K562 (cell line): Measurements from ENCODE around the gene MPG. TPM values are rescaled to one million over a fixed set of nuclear protein-coding genes. Genes with fewer than 3 reads are reported as not detected.

Source experiments
- ATAC-seq: fragments of 200-7000 bp; cut with Tn5 transposase; 3 replicates; pipeline ENCODE4 v1.9.1; 2020; ENCODE audit warnings: moderate library complexity
- BruUV-seq: library from RNA; stranded (reverse); fragments of 400-500 nt; replicated peaks from 2 replicates; lab custom pipeline; 2021; lab: Mats Ljungman, UMichigan
- CTCF ChIA-PET: fragments of 300-600 bp; formaldehyde crosslinking; extraction: SDS; loops from one replicate; lab custom pipeline; 2021; ENCODE audit warnings: low intra/inter-chr PET ratio; lab: Yijun Ruan, JAX
- POLR2A ChIA-PET: fragments of 300-600, 350-650 bp; sonication (Branson Sonifier 250); formaldehyde crosslinking; extraction: SDS; loops from one replicate; lab custom pipeline; 2021; ENCODE audit warnings: antibody characterized with exemption, inconsistent platforms; lab: Yijun Ruan, JAX
- DNase-seq, 4 experiments: peaks; one replicate each; pipeline versions ENCODE4 v3.0.0 to v3.0.0-alpha.2; 2011 to 2018; ENCODE audit warnings: low spot score in 3 of 4, mixed read lengths in 3 of 4; ENCODE audit errors: extremely low read depth in 1 of 4
- FAIRE-seq: peaks from 2 replicates; lab custom pipeline; 2011; peaks lifted over from hg19 to GRCh38; lab: Jason Lieb, UNC
- H2AFZ ChIP-seq: 2 replicates; pipeline ENCODE4 v1.6.0; 2011; ENCODE audit warnings: low read depth, low read length, control low read depth, inconsistent platforms
- H3K27ac ChIP-seq: fragments of 200-600 bp; 3 replicates; pipeline ENCODE4 v1.8.0; 2011; ENCODE audit warnings: low read depth, mild to moderate bottlenecking, control low read depth, inconsistent platforms, low read length, moderate library complexity, mixed read lengths; ENCODE audit errors: extremely low read depth
- H3K27me3 ChIP-seq, 2 experiments: fragments of 300-600 bp in 1 of 2; 2 replicates in 1 of 2; 3 replicates in 1 of 2; pipeline versions ENCODE4 v1.6.0 to v1.8.0; 2011; ENCODE audit warnings: inconsistent platforms in 2 of 2, low read length in 2 of 2, mild to moderate bottlenecking in 1 of 2, mixed read lengths in 1 of 2, moderate library complexity in 1 of 2; ENCODE audit not compliant: control insufficient read depth in 2 of 2, insufficient read depth in 2 of 2
- H3K36me3 ChIP-seq: fragments of 300-600 bp; 3 replicates; pipeline ENCODE4 v1.8.0; 2011; ENCODE audit warnings: mild to moderate bottlenecking, low read length, inconsistent platforms; ENCODE audit not compliant: control insufficient read depth, insufficient read depth
- H3K4me1 ChIP-seq, 2 experiments: fragments of 200-600 bp in 1 of 2; replicated peaks in 1 of 2; 2 replicates in 1 of 2; 3 replicates in 1 of 2; pipeline versions ENCODE4 v1.5.1 to v1.8.0; 2011; ENCODE audit warnings: inconsistent platforms in 2 of 2, low read length in 2 of 2, mild to moderate bottlenecking in 1 of 2, mixed read lengths in 1 of 2, moderate library complexity in 1 of 2; ENCODE audit not compliant: control insufficient read depth in 2 of 2, insufficient read depth in 2 of 2
- H3K4me2 ChIP-seq: 2 replicates; pipeline ENCODE4 v1.6.1; 2011; ENCODE audit warnings: low read length, control low read depth, inconsistent platforms, mixed read lengths; ENCODE audit not compliant: insufficient read depth
- H3K4me3 ChIP-seq: fragments of 200-600 bp; sonication (generic), shearing (Covaris generic); 2 replicates; pipeline ENCODE4 v1.5.1; 2016; ENCODE audit warnings: control low read depth, inconsistent platforms
- H3K79me2 ChIP-seq: fragments of 200-600 bp; 3 replicates; pipeline ENCODE4 v1.8.0; 2011; ENCODE audit warnings: low read length, inconsistent platforms; ENCODE audit not compliant: control insufficient read depth, insufficient read depth
- H3K9ac ChIP-seq, 2 experiments: 2 replicates each; pipeline versions ENCODE4 v1.6.0 to v1.6.1; 2011; ENCODE audit warnings: low read depth in 2 of 2, low read length in 2 of 2, control low read depth in 1 of 2, inconsistent platforms in 1 of 2, mild to moderate bottlenecking in 1 of 2, mixed read lengths in 1 of 2; ENCODE audit not compliant: insufficient read depth in 1 of 2
- H3K9me1 ChIP-seq: one replicate; pipeline ENCODE4 v1.6.0; 2011; ENCODE audit warnings: inconsistent platforms, mild to moderate bottlenecking, low read length, moderate library complexity; ENCODE audit not compliant: control insufficient read depth, insufficient read depth
- H3K9me3 ChIP-seq: replicated peaks from 2 replicates; pipeline ENCODE4 v1.5.1; 2011; ENCODE audit warnings: low read depth, low read length, inconsistent platforms; ENCODE audit not compliant: control insufficient read depth, insufficient read depth
- H4K20me1 ChIP-seq: replicated peaks from 2 replicates; pipeline ENCODE4 v1.6.1; 2011; ENCODE audit warnings: low read length, inconsistent platforms, mixed read lengths; ENCODE audit not compliant: control insufficient read depth, insufficient read depth
- ETV6 ChIP-seq, 3 experiments: fragments of 150-350 bp in 1 of 3; sonication (generic) in 1 of 3; formaldehyde crosslinking in 1 of 3; IDR thresholded peaks; 2 replicates each; pipeline versions ENCODE4 v1.6.1 to v1.8.0; 2014 to 2022; ENCODE audit warnings: borderline replicate concordance in 2 of 3, low read depth in 2 of 3, antibody characterized with exemption in 1 of 3, low read length in 1 of 3, mild to moderate bottlenecking in 1 of 3, missing genetic modification reagents in 1 of 3
- FOXM1 ChIP-seq, 2 experiments: fragments of 450-650 bp in 1 of 2; sonication (generic) in 1 of 2; formaldehyde crosslinking in 1 of 2; IDR thresholded peaks; 2 replicates each; pipeline versions ENCODE4 v1.6.1 to v1.9.0; 2017 to 2022; ENCODE audit warnings: low read depth in 2 of 2, mild to moderate bottlenecking in 2 of 2, missing genetic modification reagents in 1 of 2, moderate library complexity in 1 of 2
- ZNF436 ChIP-seq: fragments of 250-450, 450-650 bp; sonication (Bioruptor Pico); formaldehyde crosslinking; IDR thresholded peaks from 2 replicates; pipeline ENCODE4 v1.7.0; 2020; ENCODE audit warnings: mild to moderate bottlenecking
- WGBS: fragments of 100-300 bp; shearing (Covaris generic); methylation state at CpG from one replicate; pipeline ENCODE4 v1.1.6; 2016; ENCODE audit warnings: low coverage, mixed read lengths; ENCODE audit not compliant: insufficient coverage; ENCODE audit errors: missing lambda C conversion rate; 5-methylcytosine and 5-hydroxymethylcytosine counted together
- in situ Hi-C: fragments of 300-500 bp; cut with MboI; formaldehyde crosslinking; loops from 4 replicates; pipeline ENCODE4 v1.15.0; 2018; ENCODE audit warnings: inconsistent platforms, mixed read lengths
- intact Hi-C: fragments of 100-400 bp; cut with micrococcal nuclease; formaldehyde crosslinking; loops from 2 replicates; pipeline ENCODE4 v1.14.2; 2022
- polyA plus RNA-seq, 8 experiments: library from polyadenylated mRNA; depleted of rRNA in 4 of 8; stranded (reverse) in 5 of 8; unstranded in 3 of 8; fragments of >200 nt; fragmentation: Nextera tagmentation in 2 of 8; fragmentation: Illumina TruSeq in 1 of 8; extraction: Ambion mirVana in 2 of 8; extraction: Trizol in 1 of 8; gene quantifications; 2 replicates each; pipeline versions ENCODE4 v1.2.1 to v1.2.3, GENCODE V29; 2011 to 2014; ENCODE audit warnings: inconsistent platforms in 1 of 8, missing spikeins in 1 of 8
- total RNA-seq, 7 experiments: library from RNA; depleted of rRNA in 6 of 7; stranded (reverse); fragments of >200 nt in 6 of 7; fragmentation: Illumina TruSeq in 2 of 7; extraction: Trizol in 2 of 7; gene quantifications; 2 replicates each; pipeline versions ENCODE4 v1.2.1 to v1.2.3, GENCODE V29; 2011 to 2021; ENCODE audit warnings: low replicate concordance in 1 of 7
- TF ChIP-seq, protein P1 (sequence below): fragments of 450-650 bp; IDR thresholded peaks from 2 replicates; pipeline ENCODE4 v1.6.1; 2016; ENCODE audit warnings: borderline replicate concordance

MPG gene
- total and polyA plus RNA-seq, 9 of the 15 experiments (the other 6 are each of a cell fraction or from before 2014, with no cell fraction given) = 0.42 to 226 (median 36.2) TPM

- intact Hi-C loops = no loop called here
- no TSS peak for BruUV-seq
- H3K9ac ChIP-seq = peak overlapping the region in 1 of 2 experiments; percentile 75; a peak in 2 of 4 replicates
- H4K20me1 ChIP-seq = no peaks in the 10 kb centered on the region; the same call in none of the 2 replicates
- ATAC-seq = no peak
- H3K9me3 ChIP-seq = no peaks in the 10 kb centered on the region
- DNase-seq = no peak
- no peak overlapping the region for H2AFZ ChIP-seq
- H3K79me2 ChIP-seq = peaks cover 45% of the 10 kb centered on the region
- H3K27me3 ChIP-seq = no peaks in the 10 kb centered on the region
- H3K4me1 ChIP-seq = peaks cover 7 to 22% of the 10 kb centered on the region in 2 experiments; a peak in 3 of 5 replicates
- TF ChIP-seq ZNF436 (CRISPR knock-in tag) = no peak
- no peak for TF ChIP-seq ETV6 (IDR thresholded peaks at IDR 0.05; ENCODE audit: borderline replicate concordance in 1 of 2, low read depth in 2 of 2, low read length in 1 of 2)
- no peak for TF ChIP-seq ETV6 (CRISPR knock-in tag; IDR thresholded peaks at IDR 0.05; ENCODE audit: borderline replicate concordance)
- TF ChIP-seq FOXM1 (IDR thresholded peaks at IDR 0.05; ENCODE audit: low read depth) = no peak
- no peak for TF ChIP-seq FOXM1 (CRISPR knock-in tag; IDR thresholded peaks at IDR 0.05; ENCODE audit: low read depth)
- TF ChIP-seq, protein P1, sequence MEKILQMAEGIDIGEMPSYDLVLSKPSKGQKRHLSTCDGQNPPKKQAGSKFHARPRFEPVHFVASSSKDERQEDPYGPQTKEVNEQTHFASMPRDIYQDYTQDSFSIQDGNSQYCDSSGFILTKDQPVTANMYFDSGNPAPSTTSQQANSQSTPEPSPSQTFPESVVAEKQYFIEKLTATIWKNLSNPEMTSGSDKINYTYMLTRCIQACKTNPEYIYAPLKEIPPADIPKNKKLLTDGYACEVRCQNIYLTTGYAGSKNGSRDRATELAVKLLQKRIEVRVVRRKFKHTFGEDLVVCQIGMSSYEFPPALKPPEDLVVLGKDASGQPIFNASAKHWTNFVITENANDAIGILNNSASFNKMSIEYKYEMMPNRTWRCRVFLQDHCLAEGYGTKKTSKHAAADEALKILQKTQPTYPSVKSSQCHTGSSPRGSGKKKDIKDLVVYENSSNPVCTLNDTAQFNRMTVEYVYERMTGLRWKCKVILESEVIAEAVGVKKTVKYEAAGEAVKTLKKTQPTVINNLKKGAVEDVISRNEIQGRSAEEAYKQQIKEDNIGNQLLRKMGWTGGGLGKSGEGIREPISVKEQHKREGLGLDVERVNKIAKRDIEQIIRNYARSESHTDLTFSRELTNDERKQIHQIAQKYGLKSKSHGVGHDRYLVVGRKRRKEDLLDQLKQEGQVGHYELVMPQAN = no peak
- TF ChIP-seq, all 486 proteins: peak for 0
- Histone ChIP-seq H3K9me1 (peaks cover 2% of the 10 kb centered on the region), H3K36me3 (peaks cover 47% of the 10 kb centered on the region), H3K27ac (no peak overlapping the region; the same call in 2 of the 3 replicates), H3K4me2 (no peak overlapping the region), H3K4me3 (no peak overlapping the region)
- FAIRE-seq = no peak
- ChIA-PET POLR2A (interaction anchor here (0.6 to 1.4 kb wide), 5 partner anchors 8 to 330 kb away, joined by 3 to 4 read pairs (median 3); no protein-coding TSS in a partner anchor), CTCF (no interaction called here)
- in situ Hi-C loops = no loop called here
- 96% methylated on average over 16 of the region's 17 CpGs for WGBS
These were observed 21.6 kb upstream of the MPG start for GRCh38 chr16:56231-56927.
